Measurements from ENCODE around the gene LSM10.

Gene LSM10

GRCh38 chr1:36351227-36351977, 46.3 kb downstream of the LSM10 start:
- DNase-seq (ENCODE audit: low read depth), result no peak

GRCh38 chr1:36350659-36351226, 47.0 kb downstream of the LSM10 start:
- no peak for DNase-seq (ENCODE audit: low read depth)

GRCh38 chr1:36349839-36350238, 47.9 kb downstream of the LSM10 start:
- DNase-seq (ENCODE audit: low read depth), result no peak

GRCh38 chr1:36349241-36349671, 48.5 kb downstream of the LSM10 start:
- DNase-seq (ENCODE audit: low read depth), result no peak

- no peak for DNase-seq (ENCODE audit: low read depth)
Observed at GRCh38 chr1:36346741-36347370, 50.9 kb downstream of the LSM10 start.

- no peak for DNase-seq (ENCODE audit: low read depth)
Observed at GRCh38 chr1:36345353-36345752, 52.4 kb downstream of the LSM10 start.

- DNase-seq (ENCODE audit: low read depth), result no peak
Observed at GRCh38 chr1:36344395-36344680, 53.4 kb downstream of the LSM10 start.

GRCh38 chr1:36343651-36344394, 53.9 kb downstream of the LSM10 start:
- no peak for DNase-seq (ENCODE audit: low read depth)

Measured in stimulated activated CD8-positive, alpha-beta memory T cell treated with anti-CD3 and anti-CD28 coated beads, Interleukin-12 subunit alpha, Interleukin-12 subunit beta, amount 100 ng/mL, for 1 hour (primary cell).